HepG2 (cell line): ENCODE measurements around the gene PGP. TPM values are rescaled to one million over a fixed set of nuclear protein-coding genes. Genes with fewer than 3 reads are reported as not detected.

ENCODE experiments used
- BHLHE40 ChIP-seq: IDR thresholded peaks from 2 replicates; pipeline ENCODE4 v1.6.1; 2011; ENCODE audit warnings: low read length, improper control_type of control experiment
- CENPT ChIP-seq: sonication (generic); formaldehyde crosslinking; IDR thresholded peaks from 2 replicates; pipeline ENCODE4 v1.8.0; 2022; ENCODE audit warnings: low read depth, mild to moderate bottlenecking, moderate library complexity, missing genetic modification reagents
- CHCHD3 ChIP-seq: sonication (generic); formaldehyde crosslinking; IDR thresholded peaks from 2 replicates; pipeline ENCODE4 v1.8.0; 2022; ENCODE audit warnings: mild to moderate bottlenecking, missing genetic modification reagents, moderate library complexity
- HMGXB3 ChIP-seq: sonication (generic); formaldehyde crosslinking; IDR thresholded peaks from 2 replicates; pipeline ENCODE4 v1.4.0; 2020; ENCODE audit warnings: missing genetic modification reagents, borderline replicate concordance
- MYNN ChIP-seq: sonication (generic); formaldehyde crosslinking; IDR thresholded peaks from 2 replicates; pipeline ENCODE4 v1.4.0; 2020; ENCODE audit warnings: mild to moderate bottlenecking, low read depth, missing genetic modification reagents
- ZBTB4 ChIP-seq: sonication (generic); formaldehyde crosslinking; IDR thresholded peaks from 2 replicates; pipeline ENCODE4 v1.4.0; 2020; ENCODE audit warnings: missing genetic modification reagents, mild to moderate bottlenecking, borderline replicate concordance
- ZBTB40 ChIP-seq, 2 experiments: fragments of 450-650 bp in 1 of 2; sonication (generic) in 1 of 2; formaldehyde crosslinking in 1 of 2; IDR thresholded peaks; 2 replicates each; pipeline versions ENCODE4 v1.6.1 to v1.8.0; 2016 to 2022; ENCODE audit warnings: antibody characterized with exemption in 1 of 2, mild to moderate bottlenecking in 1 of 2, missing genetic modification reagents in 1 of 2
- ZNF781 ChIP-seq: sonication (generic); formaldehyde crosslinking; IDR thresholded peaks from 2 replicates; pipeline ENCODE4 v1.5.1; 2020; ENCODE audit warnings: borderline replicate concordance, mild to moderate bottlenecking, missing genetic modification reagents; ENCODE audit errors: not compliant biosample characterization
- polyA plus RNA-seq, 8 experiments: library from polyadenylated mRNA; depleted of rRNA in 3 of 8; stranded (reverse) in 7 of 8; unstranded in 1 of 8; fragments of >200 nt; fragmentation: Illumina TruSeq in 4 of 8; extraction: Trizol in 4 of 8; gene quantifications; 2 replicates each; pipeline versions ENCODE4 v1.2.1 to v1.2.3, GENCODE V29; 2011 to 2016; ENCODE audit warnings: low read depth in 4 of 8, missing spikeins in 1 of 8, mixed read lengths in 1 of 8; ENCODE audit not compliant: insufficient read depth in 1 of 8
- total RNA-seq, 5 experiments: library from RNA; depleted of rRNA; stranded (reverse); fragments of >200 nt; fragmentation: Illumina TruSeq; extraction: Trizol; gene quantifications; 2 replicates each; pipeline ENCODE4 v1.2.3, GENCODE V29; 2016; ENCODE audit warnings: low read depth in 1 of 5

PGP gene
- total and polyA plus RNA-seq, 2 of the 13 experiments (the other 11 are each of a cell fraction or from before 2014, with no cell fraction given) = 7.3 to 18.3 TPM

GRCh38 chr16:2210386-2211365 lies 4.0 kb downstream of the PGP start, which contains the start of gene BRICD5 (continued):
- TF ChIP-seq ZBTB4 (CRISPR knock-in tag) (no peak), MYNN (no peak), CHCHD3 (CRISPR knock-in tag) (no peak), ZNF781 (no peak), HMGXB3 (CRISPR knock-in tag) (no peak), BHLHE40 (no peak), CENPT (CRISPR knock-in tag) (no peak), ZBTB40 (IDR thresholded peaks at IDR 0.05) (no peak), ZBTB40 (CRISPR knock-in tag; IDR thresholded peaks at IDR 0.05) (no peak)
